OCI-LY1 (cell line): ENCODE measurements around the gene S100A5.

ENCODE experiments used
- EZH2 ChIP-seq: fragments of 200-600 bp; sonication (generic), shearing (Covaris generic); IDR thresholded peaks from 2 replicates; pipeline ENCODE4 v1.8.0; 2017; ENCODE audit warnings: borderline replicate concordance, mixed run types, mild to moderate bottlenecking, antibody characterized with exemption, low read length, moderate library complexity, mixed read lengths
- TF ChIP-seq, protein P1 (sequence below): fragments of 200-600 bp; sonication (generic), shearing (Covaris generic); IDR thresholded peaks from 2 replicates; pipeline ENCODE4 v1.5.1; 2017; ENCODE audit warnings: mild to moderate bottlenecking, antibody characterized with exemption, low read length, moderate library complexity, mixed read lengths

- TF ChIP-seq EZH2: no peak
- TF ChIP-seq, protein P1, sequence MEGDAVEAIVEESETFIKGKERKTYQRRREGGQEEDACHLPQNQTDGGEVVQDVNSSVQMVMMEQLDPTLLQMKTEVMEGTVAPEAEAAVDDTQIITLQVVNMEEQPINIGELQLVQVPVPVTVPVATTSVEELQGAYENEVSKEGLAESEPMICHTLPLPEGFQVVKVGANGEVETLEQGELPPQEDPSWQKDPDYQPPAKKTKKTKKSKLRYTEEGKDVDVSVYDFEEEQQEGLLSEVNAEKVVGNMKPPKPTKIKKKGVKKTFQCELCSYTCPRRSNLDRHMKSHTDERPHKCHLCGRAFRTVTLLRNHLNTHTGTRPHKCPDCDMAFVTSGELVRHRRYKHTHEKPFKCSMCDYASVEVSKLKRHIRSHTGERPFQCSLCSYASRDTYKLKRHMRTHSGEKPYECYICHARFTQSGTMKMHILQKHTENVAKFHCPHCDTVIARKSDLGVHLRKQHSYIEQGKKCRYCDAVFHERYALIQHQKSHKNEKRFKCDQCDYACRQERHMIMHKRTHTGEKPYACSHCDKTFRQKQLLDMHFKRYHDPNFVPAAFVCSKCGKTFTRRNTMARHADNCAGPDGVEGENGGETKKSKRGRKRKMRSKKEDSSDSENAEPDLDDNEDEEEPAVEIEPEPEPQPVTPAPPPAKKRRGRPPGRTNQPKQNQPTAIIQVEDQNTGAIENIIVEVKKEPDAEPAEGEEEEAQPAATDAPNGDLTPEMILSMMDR: no peak
These were observed 5.3 kb downstream of the S100A5 start, which contains the start of gene S100A6 for GRCh38 chr1:153535242-153536011.
